Vagina (tissue), 2 donors: ENCODE data around the gene CCDC28A.

Experiments used
- CTCF ChIP-seq, 3 experiments: fragments of 450-650 bp in 2 of 3; fragments of 200-600 bp in 1 of 3; sonication (generic) in 1 of 3; IDR thresholded peaks; one replicate each; pipeline ENCODE4 v1.5.1; 2017 to 2019; ENCODE audit warnings: antibody characterized with exemption in 3 of 3, mild to moderate bottlenecking in 2 of 3, moderate library complexity in 2 of 3
- POLR2AphosphoS5 ChIP-seq, 2 donors: sonication (generic); formaldehyde crosslinking; IDR thresholded peaks; one replicate each; pipeline ENCODE4 v1.9.0; 2017; ENCODE audit warnings: antibody characterized with exemption in 2 of 2, mild to moderate bottlenecking in 2 of 2, low read depth in 1 of 2; ENCODE audit not compliant: insufficient read depth in 1 of 2

DNA sequence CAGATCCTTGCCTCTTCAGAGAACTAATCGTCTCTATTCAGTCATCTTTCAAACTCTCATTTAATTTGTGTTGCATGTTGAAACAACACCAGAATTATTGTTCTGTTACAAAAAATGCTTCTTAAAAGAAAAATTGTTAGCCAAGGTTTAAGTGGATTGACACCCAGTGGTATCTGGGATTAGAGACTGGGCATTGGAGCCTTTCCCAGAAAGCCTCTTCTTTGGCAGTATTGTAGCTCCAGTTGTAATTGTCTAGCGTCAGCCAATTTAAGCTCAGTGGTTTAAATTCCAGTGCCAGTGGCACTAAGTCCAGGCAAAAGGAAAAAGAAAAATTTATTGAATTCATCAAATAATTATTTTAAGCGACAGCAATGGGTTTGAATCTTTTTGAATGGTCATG, 801 bp downstream of the CCDC28A start:
- TF ChIP-seq POLR2AphosphoS5 (IDR thresholded peaks at IDR 0.05; ENCODE audit: insufficient read depth in 1 of 2, low read depth in 1 of 2) (no peak), CTCF (IDR thresholded peaks at IDR 0.05) (no peak)
